ENCODE results near the gene AGK. TPM values are rescaled to one million over a fixed set of nuclear protein-coding genes. Genes with fewer than 3 reads are reported as not detected.

Gene AGK
- total and polyA plus RNA-seq, 2 experiments from 2014 or later = 18.3 to 24.1 TPM

- no peaks in the 10 kb centered on the region for H3K27me3 ChIP-seq (replicated peaks; ENCODE audit: insufficient read depth)
- H4K20me1 ChIP-seq (ENCODE audit: insufficient read depth) = no peaks in the 10 kb centered on the region
- no peaks in the 10 kb centered on the region for H3F3A ChIP-seq (ENCODE audit: insufficient read depth)
- no peak overlapping the region for H3K4me3 ChIP-seq
- no peak overlapping the region for H2AFZ ChIP-seq
- H3K9ac ChIP-seq = no peak overlapping the region
- H3K79me2 ChIP-seq (ENCODE audit: insufficient read depth) = no peaks in the 10 kb centered on the region
- no peak overlapping the region for H3K27ac ChIP-seq
- no peak for TF ChIP-seq EZH2phosphoT487 (IDR thresholded peaks at IDR 0.05; ENCODE audit: insufficient read depth, low read depth)
- no peak for TF ChIP-seq EZH2 (IDR thresholded peaks at IDR 0.05; ENCODE audit: insufficient read depth, poor library complexity, severe bottlenecking)
- H3K4me2 ChIP-seq (ENCODE audit: unreplicated experiment) = no peak overlapping the region
- WGBS, 2 experiments (ENCODE audit: low coverage in 1 of 2, low lambda C conversion rate in 2 of 2, missing lambda C conversion rate in 2 of 2) = 74 to 77% methylated on average over 4 of the region's 4 CpGs
- H3K4me1 ChIP-seq (ENCODE audit: insufficient read depth) = no peaks in the 10 kb centered on the region
- H3K9me3 ChIP-seq (ENCODE audit: low read depth) = no peaks in the 10 kb centered on the region
- H3K36me3 ChIP-seq (ENCODE audit: low read depth) = no peaks in the 10 kb centered on the region
- H3K9me2 ChIP-seq (ENCODE audit: insufficient read depth) = no peaks in the 10 kb centered on the region
- in situ Hi-C loops (cut with MboI) = no loop called here
- no peak for DNase-seq
These were observed 123.5 kb downstream of the AGK start for GRCh38 chr7:141674702-141675101.

- Histone ChIP-seq H3K4me2 (ENCODE audit: unreplicated experiment) (no peak overlapping the region), H3K79me2 (ENCODE audit: insufficient read depth) (no peaks in the 10 kb centered on the region), H3K9ac (no peak overlapping the region), H3K9me2 (ENCODE audit: insufficient read depth) (no peaks in the 10 kb centered on the region), H3F3A (ENCODE audit: insufficient read depth) (no peaks in the 10 kb centered on the region), H3K27ac (no peak overlapping the region), H3K4me3 (no peak overlapping the region), H2AFZ (no peak overlapping the region), H3K36me3 (ENCODE audit: low read depth) (no peaks in the 10 kb centered on the region), H4K20me1 (ENCODE audit: insufficient read depth) (no peaks in the 10 kb centered on the region), H3K9me3 (ENCODE audit: low read depth) (no peaks in the 10 kb centered on the region), H3K27me3 (replicated peaks; ENCODE audit: insufficient read depth) (no peaks in the 10 kb centered on the region), H3K4me1 (ENCODE audit: insufficient read depth) (no peaks in the 10 kb centered on the region)
- 92 to 94% methylated on average over 6 of the region's 6 CpGs for WGBS, 2 experiments (ENCODE audit: low coverage in 1 of 2, low lambda C conversion rate in 2 of 2, missing lambda C conversion rate in 2 of 2)
- in situ Hi-C loops (cut with MboI) = no loop called here
- TF ChIP-seq EZH2phosphoT487 (IDR thresholded peaks at IDR 0.05; ENCODE audit: insufficient read depth, low read depth) (no peak), EZH2 (IDR thresholded peaks at IDR 0.05; ENCODE audit: insufficient read depth, poor library complexity, severe bottlenecking) (no peak)
- DNase-seq = no peak
These were observed 124.4 kb downstream of the AGK start for GRCh38 chr7:141675436-141676215.

GRCh38 chr7:141676618-141677017, 125.4 kb downstream of the AGK start:
- no peaks in the 10 kb centered on the region for H3F3A ChIP-seq (ENCODE audit: insufficient read depth)
- TF ChIP-seq EZH2 (IDR thresholded peaks at IDR 0.05; ENCODE audit: insufficient read depth, poor library complexity, severe bottlenecking) (no peak), EZH2phosphoT487 (IDR thresholded peaks at IDR 0.05; ENCODE audit: insufficient read depth, low read depth) (no peak)
- in situ Hi-C loops (cut with MboI) = no loop called here
- H3K27ac ChIP-seq = no peak overlapping the region
- no peak overlapping the region for H3K9ac ChIP-seq
- no peaks in the 10 kb centered on the region for H3K4me1 ChIP-seq (ENCODE audit: insufficient read depth)
- H3K79me2 ChIP-seq (ENCODE audit: insufficient read depth) = no peaks in the 10 kb centered on the region
- DNase-seq = peak; percentile 16
- H4K20me1 ChIP-seq (ENCODE audit: insufficient read depth) = no peaks in the 10 kb centered on the region
- no peak overlapping the region for H3K4me3 ChIP-seq
- no peak overlapping the region for H3K4me2 ChIP-seq (ENCODE audit: unreplicated experiment)
- H3K36me3 ChIP-seq (ENCODE audit: low read depth) = no peaks in the 10 kb centered on the region
- H2AFZ ChIP-seq = no peak overlapping the region
- no peaks in the 10 kb centered on the region for H3K9me3 ChIP-seq (ENCODE audit: low read depth)
- H3K27me3 ChIP-seq (replicated peaks; ENCODE audit: insufficient read depth) = no peaks in the 10 kb centered on the region
- no peaks in the 10 kb centered on the region for H3K9me2 ChIP-seq (ENCODE audit: insufficient read depth)
- WGBS, 2 experiments (ENCODE audit: low coverage in 1 of 2, low lambda C conversion rate in 2 of 2, missing lambda C conversion rate in 2 of 2) = 88 to 94% methylated on average over 3 of the region's 3 CpGs

- no peak overlapping the region for H3K4me3 ChIP-seq
- in situ Hi-C loops (cut with MboI) = no loop called here
These were observed 127.8 kb downstream of the AGK start for GRCh38 chr7:141679014-141679413.

More at GRCh38 chr7:141679014-141679413, 127.8 kb downstream of the AGK start:
- no peak for TF ChIP-seq EZH2 (IDR thresholded peaks at IDR 0.05; ENCODE audit: insufficient read depth, poor library complexity, severe bottlenecking)
- no peak for TF ChIP-seq EZH2phosphoT487 (IDR thresholded peaks at IDR 0.05; ENCODE audit: insufficient read depth, low read depth)
- Histone ChIP-seq H3K4me2 (ENCODE audit: unreplicated experiment) (no peak overlapping the region), H4K20me1 (ENCODE audit: insufficient read depth) (no peaks in the 10 kb centered on the region), H3F3A (ENCODE audit: insufficient read depth) (no peaks in the 10 kb centered on the region), H3K4me1 (ENCODE audit: insufficient read depth) (no peaks in the 10 kb centered on the region), H3K9me2 (ENCODE audit: insufficient read depth) (no peaks in the 10 kb centered on the region), H3K9me3 (ENCODE audit: low read depth) (no peaks in the 10 kb centered on the region), H2AFZ (no peak overlapping the region), H3K79me2 (ENCODE audit: insufficient read depth) (no peaks in the 10 kb centered on the region), H3K27ac (no peak overlapping the region), H3K36me3 (ENCODE audit: low read depth) (no peaks in the 10 kb centered on the region), H3K27me3 (replicated peaks; ENCODE audit: insufficient read depth) (no peaks in the 10 kb centered on the region), H3K9ac (no peak overlapping the region)
- DNase-seq = no peak
